HG03442 (cell line): ENCODE measurements around the gene NANOS2.

Experiments
- ATAC-seq: cut with Tn5 transposase; IDR thresholded peaks from one replicate; pipeline ENCODE4 v1.9.1; 2021; ENCODE audit warnings: mild to moderate bottlenecking, moderate library complexity; ENCODE audit not compliant: unreplicated experiment

NANOS2 gene

DNA sequence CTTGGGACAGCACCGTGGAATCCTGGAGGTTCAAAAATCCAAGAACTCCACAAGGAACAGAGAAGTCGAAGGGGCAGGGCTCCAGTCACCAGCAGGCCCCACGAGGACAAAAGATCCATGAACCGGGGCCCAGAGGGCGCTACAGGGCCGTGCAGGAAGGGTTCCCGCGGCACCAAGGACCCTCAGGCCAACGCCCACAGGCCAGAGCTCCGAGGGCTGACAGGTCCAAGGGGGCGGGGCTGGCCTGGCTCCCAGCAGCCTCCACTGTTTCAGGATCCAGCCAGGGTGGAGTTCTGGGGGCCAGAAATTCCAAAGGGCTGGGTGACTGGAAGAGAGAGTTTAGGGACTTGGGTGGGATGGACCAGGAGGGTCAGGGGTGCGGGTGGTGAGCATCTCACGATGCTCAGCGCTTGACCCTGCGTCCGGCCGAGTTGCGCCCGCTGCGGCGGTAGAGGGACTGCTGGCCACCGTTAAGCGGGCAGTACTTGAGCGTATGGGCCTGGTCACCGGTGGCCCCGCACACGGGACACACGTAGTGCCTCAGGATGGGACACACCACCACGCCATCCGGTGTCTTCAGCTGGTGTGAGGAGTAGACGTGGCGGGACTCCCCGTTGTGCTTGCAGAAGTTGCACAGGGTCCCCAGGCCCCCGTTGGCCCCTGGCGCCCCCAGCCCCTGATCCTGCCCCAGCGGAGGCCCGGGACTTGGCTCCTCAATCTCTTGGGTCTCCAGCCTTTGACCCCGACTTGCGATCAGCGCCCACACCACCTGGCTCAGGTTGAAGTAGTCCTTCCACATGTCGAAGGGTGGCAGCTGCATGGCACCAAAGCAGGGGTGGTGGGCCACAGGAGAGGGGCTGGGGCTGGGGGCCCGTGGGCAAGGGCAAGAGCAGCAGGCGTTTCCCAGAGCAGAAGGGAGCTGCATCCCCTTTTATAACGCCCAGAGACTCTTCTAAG is at the start of gene NANOS2:
TSS of gene NANOS2 (minus strand) at position 905 of the 957 bp plus-strand sequence. CDS start at position 820, 85 bp downstream.
- ATAC-seq, result no peak

DNA sequence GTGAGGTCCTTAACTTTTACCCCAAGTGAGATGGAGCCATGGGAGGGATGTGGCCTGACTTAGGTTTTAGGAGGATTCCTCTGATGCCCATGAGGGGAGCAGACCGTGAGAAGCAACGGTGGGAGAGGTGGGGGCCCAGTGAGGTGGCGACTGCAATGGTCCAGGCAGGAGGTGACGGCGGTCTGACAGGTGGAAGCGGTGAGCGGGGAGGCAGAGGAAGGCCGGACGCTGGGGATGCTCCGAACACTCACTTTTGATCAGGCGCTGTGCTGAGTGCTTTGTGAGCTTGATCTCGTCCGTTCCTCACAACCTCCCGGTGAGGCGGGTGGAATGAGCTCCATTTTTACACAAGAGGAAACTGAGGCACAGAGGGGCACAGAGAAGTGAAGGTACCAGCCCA is 47.4 kb upstream of the NANOS2 start:
- no peak for ATAC-seq

GRCh38 chr19:45960595-45961235 is 46.1 kb upstream of the NANOS2 start:
- no peak for ATAC-seq

- ATAC-seq, result no peak
These were observed 45.0 kb upstream of the NANOS2 start for GRCh38 chr19:45959517-45960025.

DNA sequence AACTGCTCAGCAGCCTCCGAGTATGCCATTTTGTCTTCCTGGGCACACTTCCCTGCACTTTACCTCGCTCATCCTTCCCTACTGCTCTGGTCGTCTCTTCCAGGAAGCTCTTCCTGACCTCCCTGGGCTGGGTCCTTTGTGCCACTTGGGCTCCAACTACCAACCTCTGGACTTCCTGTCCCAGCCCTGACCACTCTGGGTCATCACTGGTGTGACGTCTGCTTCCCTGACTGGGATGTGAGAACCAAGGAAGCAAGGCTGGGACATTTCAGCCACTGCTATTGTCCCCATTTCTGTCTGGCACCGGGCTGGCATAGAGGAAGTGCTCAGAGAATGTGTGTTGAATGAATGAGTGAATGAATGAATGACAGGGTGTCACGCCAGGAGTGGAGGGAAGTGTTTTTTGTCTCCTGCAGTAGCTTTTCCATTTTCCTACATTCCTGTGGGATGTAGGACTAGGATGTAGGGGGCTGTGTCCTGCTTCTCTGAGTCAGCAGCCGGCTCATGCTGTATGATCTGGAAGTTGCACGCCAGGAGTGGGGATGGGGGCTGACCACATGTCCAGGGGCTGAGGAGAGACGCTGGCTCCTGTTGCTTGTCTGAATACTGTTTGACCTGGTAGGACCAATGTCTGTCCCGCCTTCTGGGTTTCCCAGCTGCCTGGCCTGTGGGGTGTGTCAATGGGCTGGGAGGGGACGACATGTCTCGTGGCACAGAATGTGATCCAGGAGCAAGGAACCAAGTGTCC is 44.4 kb upstream of the NANOS2 start:
- no peak for ATAC-seq

DNA sequence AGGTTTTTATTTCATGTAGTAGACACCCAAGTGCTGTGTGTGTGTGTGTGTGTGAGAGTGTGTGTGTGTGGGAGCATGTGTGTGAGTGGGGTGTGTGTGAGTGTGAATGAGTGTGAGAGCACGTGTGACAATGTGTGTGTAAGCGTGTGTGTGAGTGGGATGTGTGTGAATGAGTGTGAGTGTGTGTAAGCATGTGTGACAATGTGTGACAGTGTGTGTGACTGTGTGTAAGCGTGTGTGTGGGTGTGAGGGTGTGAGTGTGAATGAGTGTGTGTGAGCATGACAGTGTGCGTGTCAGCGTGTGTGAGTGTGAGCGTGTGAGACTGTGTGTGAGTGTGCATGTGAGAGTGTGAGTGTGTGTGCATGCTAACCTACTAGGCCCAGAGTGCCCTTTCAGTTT is 43.7 kb upstream of the NANOS2 start:
- ATAC-seq, result no peak

DNA sequence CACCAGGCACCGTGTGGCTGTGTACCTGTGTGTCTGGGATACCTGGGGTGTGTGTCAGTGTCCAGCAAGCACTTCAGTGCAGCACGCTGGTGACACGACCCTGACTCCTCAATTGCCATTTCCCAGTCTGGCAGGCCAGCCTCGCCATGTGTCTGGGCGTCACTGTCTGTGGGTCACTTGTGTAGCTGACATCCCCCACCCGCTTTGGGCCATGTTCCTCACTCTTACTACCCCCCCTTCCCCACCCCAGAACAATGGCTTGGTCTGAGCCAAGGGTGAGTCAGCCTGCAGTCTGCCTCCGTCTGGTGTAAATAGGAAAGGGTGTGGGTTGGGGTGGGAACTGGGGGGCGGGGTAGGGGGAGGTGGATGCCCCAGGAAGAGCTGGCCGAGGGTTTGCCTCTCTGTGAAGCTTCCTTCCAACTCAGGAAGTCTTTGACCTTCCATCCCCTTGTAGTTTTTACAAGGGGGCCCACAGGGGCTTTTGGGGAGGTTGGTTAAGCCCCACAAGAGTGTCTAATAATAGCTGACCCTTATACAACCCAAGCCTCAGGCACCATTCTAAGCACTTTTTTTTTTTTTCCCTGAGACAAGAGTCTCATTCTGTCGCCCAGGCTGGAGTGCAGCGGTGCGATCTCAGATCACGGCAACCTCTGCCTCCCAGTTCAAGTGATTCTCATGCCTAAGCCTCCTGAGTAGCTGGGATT is 41.5 kb upstream of the NANOS2 start:
- no peak for ATAC-seq

- ATAC-seq, result no peak
These were observed 39.6 kb upstream of the NANOS2 start for GRCh38 chr19:45954156-45954555.

GRCh38 chr19:45953676-45954075 is 39.1 kb upstream of the NANOS2 start:
- no peak for ATAC-seq

DNA sequence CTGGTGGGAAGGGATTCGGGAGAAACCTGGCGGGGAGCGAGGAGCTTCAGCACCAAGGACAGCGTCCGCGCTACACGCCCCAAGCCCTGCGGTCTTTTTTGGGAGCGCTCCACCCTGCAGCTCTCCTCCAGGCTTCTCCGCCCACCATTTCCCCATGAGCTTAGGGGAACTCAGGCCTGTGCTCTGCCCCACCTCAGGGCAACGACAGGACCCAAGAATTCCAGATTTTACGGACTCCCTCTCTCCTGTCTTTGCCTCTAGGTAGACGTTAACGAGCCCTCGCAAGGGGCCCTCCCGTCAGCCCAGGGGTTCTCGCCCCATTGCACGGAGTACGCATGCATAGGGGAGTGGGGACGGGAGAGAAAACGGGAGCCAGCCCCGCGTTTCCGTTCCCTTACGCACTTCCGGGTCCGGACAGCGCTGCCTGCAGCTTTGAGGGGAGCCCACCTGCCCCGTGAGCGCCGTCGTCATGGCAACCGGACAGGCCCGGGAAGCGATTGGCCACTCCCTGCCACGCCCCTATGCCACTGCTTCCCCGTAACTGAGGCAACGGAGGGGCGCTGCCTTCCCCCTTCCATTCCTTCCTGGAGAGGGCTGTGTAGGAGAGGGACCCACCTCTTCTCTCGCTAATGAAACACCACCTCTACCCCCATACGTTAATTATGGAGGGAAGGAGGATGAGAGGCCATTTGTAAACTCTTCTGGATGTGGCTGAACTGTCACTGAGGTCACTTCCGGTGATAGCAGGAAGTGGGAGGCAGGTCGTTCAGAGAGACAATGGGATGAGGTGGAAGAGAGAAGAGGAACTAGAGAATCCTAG is 38.3 kb upstream of the NANOS2 start:
- no peak for ATAC-seq

DNA sequence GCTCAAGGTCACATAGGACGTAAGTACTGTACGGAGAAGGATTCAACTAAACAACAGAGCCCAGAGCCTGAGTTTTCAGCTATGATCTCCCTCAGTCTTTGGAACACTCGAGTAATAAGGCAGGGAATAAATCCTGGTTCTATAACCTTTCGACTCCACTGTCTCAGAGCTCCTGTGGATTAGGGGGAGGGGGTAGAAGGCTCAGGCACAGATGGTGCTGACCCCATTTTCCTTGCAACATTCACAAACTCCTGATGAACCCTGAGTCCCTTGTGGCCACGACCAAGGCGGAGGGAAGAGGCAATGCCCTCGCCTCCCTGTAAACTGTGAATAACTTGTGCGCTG is 37.7 kb upstream of the NANOS2 start:
- ATAC-seq, result no peak

- ATAC-seq, result no peak
These were observed 33.3 kb upstream of the NANOS2 start for GRCh38 chr19:45947926-45948325.

DNA sequence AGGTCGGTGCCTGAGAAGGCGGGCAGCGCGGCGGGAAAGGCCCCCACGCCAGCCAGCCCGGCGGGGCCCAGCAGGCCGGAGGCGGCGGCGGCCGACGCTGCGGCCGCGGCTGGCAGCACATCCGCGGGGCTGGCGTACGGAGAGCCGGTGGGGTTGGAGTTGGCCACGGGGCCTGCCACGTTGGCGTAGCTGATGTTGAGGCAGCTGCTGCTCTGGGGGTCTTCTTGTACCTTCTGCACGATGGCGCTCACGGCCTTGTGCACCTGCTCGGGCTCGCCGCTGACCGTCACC is 25.9 kb upstream of the NANOS2 start:
- ATAC-seq, result no peak

DNA sequence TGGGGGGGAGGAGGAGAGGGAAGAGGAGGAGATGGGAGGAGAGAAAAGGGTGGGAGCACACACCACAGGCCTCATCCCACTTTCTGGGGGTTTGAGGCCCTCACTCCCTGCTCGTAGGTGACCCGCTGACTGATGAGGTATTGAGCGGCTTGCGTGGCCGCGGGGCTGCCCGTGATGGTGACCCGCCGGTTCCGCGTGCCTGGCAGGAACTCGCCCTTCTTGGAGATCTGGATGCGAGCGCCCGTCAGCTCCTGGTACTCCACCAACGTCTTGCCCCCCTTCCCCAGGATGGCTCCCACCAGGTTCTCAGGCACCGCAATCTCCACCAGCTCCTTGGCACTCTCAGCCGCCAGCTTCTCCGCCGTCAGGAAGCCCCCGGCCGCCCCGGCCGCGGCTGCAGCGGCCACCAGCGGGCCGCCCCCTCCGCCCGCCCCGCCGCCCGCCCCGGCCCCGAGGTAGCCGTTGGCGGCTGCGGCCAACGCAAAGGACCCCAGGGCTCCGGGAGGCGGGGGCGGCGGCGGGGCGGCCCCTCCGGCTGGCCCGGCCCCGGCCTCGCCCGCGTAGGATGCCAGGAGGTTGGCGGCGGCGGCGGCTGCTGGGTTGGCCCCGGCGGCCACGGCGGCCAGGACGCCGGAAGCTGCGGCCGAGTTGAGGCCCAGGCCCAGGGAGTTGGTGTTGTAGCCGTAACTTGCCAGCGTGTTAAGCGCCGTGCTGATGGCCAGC is 25.4 kb upstream of the NANOS2 start:
- ATAC-seq, result no peak

- no peak for ATAC-seq
These were observed 24.2 kb upstream of the NANOS2 start for GRCh38 chr19:45938733-45939319.

DNA sequence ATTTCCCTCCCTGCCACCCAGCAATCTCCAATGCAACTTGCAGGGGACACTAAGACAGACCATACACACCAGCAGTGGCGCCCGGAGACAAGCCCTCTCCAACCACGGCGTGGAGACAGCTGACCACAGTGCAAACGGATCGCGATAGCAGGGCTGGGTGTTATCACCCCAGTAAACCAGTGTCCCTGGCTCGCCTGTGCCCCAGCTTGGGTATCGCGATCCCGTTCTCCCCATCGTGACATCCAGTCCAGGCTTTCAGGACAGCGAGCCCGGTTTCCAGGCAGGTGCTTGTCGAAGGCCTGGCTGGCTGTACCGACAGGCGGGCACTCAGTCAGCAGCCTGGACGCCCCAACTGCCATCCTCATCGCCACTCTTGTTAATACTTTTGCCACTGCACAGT is 20.7 kb upstream of the NANOS2 start:
- no peak for ATAC-seq

DNA sequence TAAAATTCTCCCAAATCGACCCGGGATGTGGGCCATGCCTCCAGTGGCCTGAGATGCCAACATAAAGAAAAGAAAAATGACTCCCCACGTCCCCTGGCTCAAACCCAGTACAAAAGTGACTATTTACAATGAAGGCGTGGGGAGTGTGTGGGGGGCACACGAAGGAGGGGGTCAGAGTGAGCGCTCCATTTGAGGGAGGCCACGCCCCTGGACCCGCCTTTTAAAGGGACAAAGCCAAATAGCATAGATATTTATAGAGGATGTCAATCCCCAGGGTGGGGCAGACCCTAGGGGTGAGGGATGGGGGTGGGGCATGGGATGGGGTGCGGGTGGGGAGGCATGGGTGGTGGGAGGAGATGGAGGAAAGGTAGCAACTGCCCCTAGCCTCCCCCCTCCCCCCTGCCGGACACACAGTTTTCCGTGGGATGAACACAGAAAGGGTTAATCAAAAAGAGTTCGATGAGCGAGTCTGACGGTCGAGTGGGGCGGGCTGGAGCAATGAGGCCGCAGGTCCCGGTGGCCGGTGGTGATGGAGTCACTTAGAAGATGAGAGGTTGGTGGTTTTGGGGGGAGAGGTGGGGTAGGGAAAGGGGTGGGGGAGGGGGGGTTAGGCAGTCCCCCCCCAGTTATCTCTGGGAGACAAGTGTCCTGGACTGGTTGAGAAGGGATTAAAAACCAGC is 20.1 kb upstream of the NANOS2 start:
- no peak for ATAC-seq

DNA sequence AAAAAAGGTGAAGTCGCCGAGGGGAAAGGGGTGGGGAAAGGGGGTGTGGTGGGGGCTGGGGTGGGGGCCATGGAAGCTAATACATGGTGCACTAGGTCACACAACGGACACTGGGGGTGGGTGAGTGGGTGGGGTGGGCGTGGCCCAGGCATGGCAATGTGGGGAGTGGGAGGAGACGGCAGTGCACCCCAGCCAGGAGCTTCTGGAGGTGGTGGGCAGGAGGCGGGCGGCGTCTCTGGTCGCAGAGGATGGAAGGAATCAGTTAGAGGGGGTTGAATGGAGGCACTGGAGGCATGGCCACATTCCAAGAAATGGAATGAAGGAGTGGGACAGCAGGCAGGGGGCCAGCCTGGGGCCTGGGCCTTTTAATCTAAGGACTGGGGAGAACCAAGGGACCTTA is 19.2 kb upstream of the NANOS2 start:
- no peak for ATAC-seq

DNA sequence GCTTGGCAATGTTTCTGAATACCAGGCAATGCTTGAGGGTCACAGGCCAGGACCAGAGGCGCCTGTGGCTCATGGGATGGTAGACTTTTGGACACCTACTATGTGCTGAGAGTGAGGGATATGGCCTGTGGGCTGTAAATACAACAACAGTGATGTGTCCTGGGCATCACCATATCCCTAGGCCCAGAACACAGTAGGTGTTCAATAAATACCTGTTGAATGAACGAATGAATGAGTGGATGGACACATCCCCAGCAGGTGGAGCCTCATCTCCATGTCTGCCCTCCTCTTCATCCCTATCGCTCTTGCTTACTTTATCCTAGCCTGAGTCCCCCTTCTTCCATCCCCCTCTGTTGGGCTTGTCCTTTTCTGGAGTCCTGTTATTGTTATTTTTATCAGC is 16.5 kb upstream of the NANOS2 start:
- no peak for ATAC-seq
